Astrocyte of the hippocampus (primary cell): ENCODE results near the gene AIPL1.

ENCODE experiments used
- DNase-seq: peaks from one replicate; pipeline ENCODE4 v3.0.0; 2011; ENCODE audit warnings: low read depth, low spot score

AIPL1 gene

DNA sequence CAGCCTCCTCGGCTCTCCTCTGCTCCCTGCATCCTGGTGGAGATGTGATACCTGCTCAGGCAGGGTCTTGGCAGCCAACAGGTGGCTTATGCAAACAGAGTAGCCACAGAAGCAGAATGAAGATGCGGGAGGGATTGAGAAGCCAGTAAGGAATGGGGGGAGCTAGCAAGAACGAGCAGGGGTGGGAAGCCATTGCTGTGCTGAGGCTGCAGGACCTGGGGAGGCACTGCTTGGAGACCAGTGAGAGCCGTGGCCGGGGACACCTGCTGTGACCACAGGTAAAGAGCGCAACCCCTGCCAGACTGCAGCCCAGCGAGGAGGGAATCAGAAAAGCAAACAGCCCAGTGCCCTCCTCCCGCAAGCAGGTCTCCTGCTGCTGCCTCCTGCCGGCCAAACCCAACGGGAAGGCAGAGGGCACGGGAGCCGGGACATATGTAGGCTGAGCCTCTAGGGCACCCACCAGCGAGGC lies 14.7 kb downstream of the AIPL1 start:
- DNase-seq = peak; percentile 33

DNA sequence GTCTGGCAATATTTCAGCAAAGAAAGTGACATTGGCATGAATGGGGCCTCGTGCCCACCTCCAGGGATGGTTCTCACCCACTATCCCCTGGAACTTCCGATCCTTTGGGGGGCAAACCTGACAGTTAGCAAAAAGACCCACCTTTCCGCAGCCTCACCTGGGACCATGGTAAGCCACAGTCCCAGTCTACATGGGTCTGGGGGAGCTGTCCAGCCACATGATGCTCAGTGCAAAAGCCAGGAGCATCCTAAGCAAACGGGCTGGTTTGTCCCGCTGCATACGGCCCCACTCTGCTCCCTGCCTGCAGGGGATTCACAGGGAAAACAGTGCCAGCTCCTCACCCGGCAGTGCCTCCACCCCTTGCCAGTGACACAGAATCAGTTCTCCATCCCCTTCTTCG lies 19.3 kb downstream of the AIPL1 start:
- no peak for DNase-seq

DNA sequence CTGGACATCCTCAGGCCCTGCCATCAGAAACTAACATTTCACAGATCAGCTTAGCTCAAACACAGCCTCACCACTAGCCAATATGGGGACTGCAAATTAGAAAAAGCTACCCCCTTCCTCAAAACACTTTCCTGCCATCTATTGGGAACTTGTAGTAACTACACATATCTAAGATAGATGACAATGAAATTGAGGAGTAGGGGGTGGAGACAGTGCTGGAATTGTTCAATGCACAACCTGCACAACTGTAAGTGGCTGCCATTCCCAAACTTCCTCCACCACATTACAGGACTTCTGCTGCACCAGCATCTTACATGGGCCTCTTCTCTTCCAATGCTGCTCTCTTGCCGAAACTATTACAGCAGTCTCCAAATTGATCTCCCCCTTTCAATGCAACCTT lies 21.9 kb downstream of the AIPL1 start:
- peak; percentile 77 for DNase-seq

DNA sequence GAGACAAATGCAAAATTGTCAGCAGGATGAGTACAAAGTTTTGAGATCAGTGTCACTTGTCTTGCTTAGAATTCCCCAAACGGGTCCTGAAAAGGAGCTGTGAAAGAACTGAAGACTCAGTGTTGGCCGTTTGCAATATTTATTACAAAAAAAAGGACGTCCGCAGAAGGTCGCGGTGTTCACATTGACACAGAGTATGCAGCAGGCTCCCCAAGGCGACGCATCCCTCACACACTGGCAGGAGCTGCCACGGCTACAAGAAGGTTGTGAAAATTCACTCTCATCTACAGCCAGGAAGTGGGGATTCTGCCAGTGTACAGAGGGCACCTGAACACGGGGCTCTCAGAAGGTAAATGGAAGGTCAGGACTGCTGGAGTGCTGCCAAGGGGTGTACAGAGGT lies 26.2 kb downstream of the AIPL1 start:
- no peak for DNase-seq

DNA sequence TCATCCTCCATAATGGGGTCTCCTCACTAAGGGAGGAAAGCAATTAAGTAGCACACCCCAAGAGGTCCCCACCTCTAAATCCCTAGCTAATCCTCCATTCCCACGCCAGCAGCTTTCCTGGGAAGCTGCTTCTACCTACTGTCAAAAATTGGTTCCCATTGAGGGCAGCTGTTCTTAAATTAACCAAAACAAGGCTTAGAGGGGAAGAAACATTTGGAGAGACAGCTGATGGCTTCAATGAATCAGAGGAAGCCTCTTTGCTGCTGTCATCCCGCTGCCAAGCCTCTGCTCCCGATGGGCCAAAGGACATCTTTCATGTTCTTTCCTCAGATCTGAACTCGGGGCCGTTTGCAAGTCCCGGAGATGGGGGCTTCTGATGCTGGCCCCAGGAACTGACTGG lies 26.6 kb downstream of the AIPL1 start:
- DNase-seq = no peak

DNA sequence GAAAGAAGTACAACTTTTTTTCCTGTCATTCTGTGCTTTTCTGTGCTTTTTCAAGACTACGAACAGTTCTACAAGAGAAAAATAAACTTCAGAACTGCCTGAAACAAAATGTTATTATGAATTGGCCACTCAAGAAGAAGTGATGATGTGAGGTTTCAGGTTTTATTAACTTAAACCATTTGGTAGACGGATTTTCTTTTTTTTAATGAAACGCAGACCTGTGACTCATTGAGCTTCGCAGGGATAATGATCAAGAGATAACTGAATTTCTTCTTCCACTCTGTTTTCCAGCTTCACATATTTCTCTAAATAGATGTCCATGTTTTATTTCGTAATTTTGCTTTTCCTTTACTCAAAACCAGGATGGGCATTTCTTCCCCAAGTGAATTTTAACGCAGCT lies 32.7 kb downstream of the AIPL1 start:
- no peak for DNase-seq

DNA sequence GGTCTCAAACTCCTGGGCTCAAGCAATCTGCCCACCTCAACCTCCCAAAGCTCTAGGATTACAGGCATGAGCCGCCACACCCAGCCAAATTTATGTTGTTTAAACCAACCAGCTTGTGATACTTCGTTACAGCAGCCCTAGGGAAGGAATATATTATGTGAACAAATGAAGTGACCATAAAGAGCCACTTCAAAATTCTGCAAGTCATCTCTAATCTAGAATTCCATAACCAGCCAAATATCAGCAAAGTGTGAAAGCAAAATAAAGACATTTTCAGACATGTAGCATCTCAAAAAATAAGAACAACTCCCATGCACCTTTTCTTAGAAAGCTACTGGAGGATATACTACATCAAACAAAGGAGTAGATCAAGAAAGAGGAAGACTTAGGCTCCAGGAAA lies 36.0 kb downstream of the AIPL1 start:
- DNase-seq = no peak

DNA sequence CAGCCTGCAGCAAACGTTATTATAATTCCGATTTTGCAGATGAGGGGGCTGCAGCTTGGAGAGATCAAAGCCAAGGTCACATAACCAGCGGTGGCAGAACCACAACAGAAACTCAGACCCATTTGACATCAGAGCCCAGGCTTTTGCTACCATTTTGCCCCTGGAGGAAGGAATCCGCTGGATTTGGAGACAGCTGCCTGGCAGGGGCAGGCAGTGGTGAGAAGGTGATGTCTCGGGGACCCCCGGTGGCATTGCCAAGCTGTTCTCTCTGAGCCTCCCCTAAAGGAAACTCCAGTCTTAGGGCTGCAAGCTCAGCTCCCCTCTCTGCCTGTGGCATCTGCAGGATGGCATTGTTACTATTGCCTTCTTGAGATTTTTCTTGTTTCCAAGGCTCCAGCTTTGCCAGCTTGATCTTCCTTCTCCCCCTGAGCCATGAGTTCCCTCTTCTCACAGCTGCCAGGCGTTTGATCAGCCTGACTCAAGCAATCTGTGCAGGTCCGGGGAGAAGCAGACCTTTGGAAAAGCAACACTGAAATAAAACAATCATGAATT lies 40.8 kb downstream of the AIPL1 start:
- no peak for DNase-seq

DNA sequence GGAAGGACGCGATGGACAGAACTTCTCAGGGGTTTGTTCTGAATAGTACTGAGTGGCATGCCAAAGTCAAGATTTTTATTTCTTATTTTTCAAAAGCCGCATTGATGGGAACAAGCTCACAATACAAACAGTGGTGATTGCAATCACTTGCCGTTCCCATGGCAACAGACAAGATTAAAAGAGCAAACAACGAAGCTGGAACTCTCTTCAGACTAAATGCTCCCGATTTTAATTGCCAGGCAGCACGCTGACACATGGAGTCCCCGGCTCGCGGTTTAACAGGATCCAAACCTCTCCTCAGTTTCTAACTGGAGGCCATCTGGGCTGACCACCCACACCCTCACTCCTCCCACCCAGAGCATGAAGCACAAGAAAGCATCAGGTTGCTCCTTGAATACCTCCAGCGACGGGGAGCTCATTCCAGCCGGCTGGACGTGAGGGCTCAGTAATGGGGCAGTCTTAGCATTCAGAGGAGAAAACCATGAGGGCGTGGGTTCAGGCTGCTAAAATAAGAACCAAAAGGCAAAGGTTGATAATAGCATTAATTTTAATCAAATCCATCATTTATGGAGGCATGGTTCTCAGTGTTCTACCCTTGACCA lies 41.5 kb downstream of the AIPL1 start:
- DNase-seq = peak; percentile 53

DNA sequence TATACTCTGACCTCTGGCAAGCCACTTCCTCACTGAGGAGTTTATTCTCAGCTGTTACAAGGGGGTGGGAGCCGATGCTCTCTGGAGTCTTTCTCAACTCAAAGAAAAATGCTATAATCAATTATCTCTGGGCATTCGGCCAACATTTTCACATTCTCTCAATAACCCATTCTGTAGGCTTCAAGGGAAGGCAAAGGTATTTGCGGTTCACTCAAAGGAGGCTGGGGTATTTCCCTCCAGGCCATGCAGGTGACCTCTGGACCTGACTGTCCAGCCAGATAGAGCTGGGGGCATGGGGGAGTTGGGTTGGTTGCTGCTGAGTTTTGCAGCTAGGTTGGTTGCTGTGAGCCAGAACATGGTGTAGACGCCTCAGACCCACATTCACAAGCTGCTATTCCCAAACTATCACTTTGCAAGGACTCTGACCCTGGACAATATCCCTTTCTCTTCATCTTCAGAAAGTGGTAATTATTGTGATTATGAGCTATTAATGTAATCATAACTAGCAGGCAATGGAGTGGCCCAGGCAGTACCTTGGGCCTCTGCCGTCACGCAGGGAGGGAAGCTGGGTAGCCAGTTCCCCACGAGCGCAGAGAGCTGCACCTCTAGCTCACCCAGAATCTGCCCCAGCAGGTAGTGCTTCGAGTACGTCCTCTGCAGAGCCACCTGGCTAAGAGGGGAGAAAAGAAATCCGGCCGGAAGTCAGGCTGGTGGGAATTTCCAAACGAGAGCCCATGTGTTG lies 42.1 kb downstream of the AIPL1 start:
- DNase-seq = peak; percentile 33

DNA sequence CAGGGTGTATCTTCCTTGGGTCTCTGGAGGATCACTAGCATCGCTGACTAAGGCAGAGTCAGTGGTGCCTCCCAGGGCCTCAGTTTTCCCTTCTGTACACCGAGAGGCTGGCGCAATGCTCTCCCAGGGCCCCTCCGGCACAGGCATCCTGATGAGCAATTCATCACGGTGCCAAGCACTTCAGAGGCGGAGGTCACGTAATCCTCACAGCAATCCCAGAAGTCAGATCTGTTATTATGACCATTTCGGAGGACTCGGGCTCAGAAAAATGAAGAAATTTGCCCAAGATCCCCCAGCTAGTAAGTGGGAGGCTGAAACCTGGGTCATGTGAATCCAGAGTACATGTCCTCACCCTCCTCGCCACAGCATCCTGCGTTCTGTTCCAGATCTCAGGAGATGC lies 46.5 kb downstream of the AIPL1 start:
- DNase-seq = no peak

DNA sequence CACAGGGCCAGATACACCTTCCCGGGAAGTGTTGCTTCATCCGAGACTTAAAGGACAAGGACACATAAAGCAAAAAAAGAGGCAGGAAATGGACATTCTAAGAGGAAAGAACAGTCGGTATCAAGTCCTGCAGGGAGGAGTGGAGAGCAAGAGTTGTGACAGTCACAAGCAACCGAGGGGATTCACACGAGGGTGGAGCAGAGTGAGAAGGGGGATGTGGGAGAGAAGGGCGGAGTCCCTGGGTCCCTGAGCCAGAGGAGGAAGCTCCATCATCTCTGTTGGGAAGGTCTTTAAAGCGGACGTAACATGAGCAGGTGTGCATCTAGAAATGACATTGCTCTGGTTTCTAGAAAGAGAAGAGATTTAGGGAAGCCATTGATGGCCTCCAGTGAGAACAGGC lies 47.1 kb downstream of the AIPL1 start:
- no peak for DNase-seq

DNA sequence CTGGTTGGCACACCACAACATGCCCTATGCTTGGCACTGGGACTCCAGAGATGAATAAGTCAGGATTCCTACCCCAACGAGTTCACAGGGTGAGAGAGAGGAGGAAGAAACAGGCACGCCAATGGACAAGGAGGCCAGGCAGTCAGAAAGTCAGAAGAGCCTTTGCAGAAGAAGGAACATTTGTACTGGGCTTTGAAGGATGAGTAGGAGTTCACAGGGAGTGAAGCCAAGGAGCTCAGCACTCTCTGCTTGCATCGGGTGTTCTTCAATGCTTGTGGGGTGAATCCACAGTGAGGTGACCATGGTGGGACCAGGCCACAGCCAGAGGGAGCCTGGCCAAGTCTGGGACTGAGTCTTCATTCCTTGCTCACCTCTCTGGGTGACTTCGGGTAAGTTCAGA lies 47.5 kb downstream of the AIPL1 start:
- DNase-seq = no peak

DNA sequence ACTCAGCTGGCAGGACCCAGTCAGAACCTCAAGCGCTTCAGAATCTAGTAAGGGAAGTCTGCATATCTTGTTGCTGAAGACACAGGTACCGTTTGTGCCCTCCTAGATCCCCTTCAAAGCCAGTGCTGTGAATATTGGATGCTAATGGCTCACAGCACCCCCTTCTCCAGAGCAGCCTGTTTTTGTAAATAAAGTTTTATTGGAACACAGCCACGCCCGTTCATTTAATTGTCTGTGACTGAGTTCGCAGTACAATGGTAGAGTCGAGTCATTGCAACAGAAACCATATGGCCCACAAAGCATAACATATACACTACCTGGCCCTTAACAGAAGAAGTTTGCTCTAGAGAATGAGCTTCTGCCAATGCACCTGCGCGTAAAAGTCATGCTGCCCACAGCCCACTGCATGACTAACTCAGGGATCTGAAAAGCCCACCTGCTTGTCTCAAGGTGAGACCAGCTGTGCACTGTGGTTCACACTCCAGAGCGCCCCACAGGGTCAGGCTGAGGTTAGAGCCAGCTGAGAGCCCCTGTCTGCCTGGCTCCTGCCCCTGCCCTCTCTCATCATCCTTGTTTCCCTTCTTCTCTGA lies 48.8 kb downstream of the AIPL1 start:
- no peak for DNase-seq

DNA sequence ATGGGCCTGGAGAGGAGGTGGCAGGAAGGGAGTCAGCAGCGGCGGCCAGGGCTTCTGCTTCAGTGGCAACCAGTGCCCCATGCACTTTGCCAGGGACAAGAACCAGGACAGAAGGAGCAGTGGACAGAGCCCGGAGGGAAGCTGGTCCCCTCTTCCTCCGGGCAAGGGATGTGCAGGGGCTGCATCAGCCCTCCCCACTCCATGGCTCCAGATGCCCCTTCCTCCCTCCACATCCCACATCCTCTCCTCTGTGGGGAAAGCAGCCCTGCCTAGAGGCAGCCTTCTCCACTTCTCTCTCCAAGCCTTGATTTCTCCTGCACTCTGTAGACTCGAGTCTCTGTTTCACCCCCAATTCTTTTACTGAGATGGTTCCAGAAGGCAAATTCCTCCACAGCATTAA lies 50.4 kb downstream of the AIPL1 start:
- no peak for DNase-seq

DNA sequence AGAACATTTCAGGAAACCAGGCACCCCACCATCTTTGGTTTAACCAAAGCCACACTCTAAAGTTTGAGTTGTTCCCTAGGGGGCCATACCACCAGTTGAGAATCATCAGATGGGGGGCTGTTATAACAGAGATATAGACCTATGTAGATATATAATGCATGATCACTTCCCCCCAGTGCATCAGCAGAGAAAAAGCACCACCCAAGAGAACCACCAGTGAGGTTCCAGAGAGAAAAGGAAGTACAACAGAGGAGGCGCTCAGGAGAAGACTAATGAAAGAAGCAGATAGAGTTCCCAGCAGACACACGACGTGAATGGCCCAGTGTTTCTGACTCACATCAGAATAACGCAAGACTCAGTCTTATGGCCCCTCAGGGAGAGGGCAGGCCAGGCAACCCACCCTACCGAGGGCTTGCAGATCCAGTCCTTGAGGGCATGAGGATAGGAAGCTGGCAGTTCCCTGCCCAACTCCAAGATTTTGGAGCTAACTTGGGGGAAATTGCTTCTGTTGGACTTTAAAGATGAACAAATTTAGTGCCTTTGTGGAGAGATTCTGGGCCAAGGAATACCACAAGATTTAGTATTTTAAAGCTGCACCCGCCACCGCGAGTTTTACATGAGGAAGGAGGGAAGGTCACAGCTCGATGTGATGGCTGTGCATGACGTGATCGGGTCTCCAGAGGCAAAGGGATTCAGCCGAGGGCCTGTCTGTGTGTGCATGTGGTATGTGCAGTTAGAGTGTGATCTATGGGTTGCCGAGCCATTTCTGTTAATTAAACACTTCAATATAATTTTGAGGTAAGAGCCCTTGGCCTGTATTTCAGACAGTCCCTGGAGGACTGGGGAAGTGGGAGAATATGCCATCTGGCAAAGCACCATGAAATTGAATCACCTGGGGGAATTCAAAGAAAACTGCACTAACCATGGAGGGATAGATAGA lies 53.1 kb downstream of the AIPL1 start:
- no peak for DNase-seq

DNA sequence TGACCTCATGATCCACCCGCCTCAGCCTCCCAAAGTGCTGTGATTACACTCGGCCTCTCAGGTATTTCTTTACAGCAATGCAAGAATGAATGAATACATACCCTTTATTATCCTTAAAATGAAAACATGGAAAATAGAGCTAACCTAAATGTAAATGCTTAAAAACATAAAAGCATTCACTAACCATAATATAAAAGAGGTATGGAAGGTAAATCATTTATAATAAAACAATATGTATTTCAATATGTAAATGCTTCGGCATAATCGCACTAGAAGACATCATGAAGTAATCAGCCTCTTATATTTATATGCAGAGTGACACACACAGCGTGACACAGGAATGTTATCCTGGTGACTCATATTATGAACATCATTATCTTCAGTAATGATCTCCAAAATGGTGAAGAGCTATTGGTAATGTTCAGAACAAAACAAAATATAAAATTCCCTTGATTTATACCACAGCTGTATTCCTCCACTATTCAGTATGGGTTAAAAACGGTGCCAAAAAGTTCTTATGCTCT lies 53.9 kb downstream of the AIPL1 start:
- no peak for DNase-seq

DNA sequence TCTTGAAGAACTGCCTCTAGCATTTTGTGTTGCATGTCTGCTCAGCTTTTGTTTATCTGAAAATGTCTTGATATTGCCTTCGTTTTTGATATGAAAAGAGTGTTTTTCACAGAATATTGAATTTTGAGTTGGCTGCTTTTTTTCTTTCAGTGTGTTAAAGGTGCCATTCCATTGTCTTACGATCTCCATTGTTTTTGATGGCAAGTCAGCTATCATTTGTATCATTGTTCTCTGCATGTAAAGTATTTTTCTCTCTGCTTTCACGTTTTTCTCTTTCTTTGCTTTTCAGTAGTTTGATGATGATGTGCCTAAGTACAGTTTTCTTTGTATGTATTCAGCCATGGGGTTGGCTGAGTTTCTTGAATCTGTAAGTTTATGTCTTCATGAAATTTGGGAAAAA lies 57.0 kb downstream of the AIPL1 start:
- DNase-seq = no peak

DNA sequence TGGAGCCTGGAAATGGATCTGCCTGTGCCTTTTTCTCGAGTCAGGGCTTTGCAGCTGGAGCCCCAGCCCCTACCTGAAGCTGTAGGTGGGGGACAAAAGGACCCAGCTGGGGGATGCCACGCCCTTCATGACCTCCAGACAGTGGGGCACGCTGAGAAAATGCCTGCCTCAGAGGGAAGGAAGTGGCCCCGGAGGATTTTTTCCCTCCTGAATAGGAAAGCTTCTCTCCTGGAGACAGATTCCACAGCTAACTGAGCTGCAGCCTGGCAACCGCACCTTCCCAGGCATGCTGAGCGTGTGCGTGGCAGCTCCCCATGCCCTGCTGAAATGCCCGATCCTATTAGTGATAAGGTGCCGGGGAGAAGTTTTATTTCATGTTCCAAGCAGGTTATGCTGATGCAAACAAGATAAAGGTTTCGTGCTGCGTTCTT lies 58.0 kb downstream of the AIPL1 start:
- DNase-seq = peak; percentile 42

DNA sequence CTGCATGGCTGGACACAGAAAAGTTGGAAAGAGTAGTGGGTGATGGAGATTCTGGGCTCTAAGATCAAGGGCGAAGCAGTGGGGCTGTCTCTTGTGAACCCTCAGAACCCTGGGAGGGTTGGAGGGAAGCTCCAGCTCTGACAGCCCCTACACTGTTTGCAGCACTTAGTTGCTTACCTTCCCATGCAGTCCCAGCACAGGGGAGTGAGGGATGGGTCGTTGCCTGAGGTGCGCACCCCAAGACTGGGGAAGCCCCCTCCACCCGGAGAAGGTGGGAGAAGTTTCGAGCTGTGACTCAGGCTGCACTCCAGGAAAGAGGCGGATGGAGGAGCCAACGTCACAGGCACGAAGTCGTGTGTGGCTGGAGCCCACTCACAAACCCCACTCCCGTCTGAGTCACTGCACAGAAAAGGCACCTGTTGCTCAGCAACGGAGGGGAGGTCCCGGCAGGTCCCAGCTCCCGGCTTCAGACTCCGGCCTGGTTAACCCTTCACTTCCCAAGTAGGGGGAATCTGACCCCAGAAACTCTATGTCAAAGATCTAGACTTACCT lies 60.1 kb downstream of the AIPL1 start:
- DNase-seq = peak; percentile 89

DNA sequence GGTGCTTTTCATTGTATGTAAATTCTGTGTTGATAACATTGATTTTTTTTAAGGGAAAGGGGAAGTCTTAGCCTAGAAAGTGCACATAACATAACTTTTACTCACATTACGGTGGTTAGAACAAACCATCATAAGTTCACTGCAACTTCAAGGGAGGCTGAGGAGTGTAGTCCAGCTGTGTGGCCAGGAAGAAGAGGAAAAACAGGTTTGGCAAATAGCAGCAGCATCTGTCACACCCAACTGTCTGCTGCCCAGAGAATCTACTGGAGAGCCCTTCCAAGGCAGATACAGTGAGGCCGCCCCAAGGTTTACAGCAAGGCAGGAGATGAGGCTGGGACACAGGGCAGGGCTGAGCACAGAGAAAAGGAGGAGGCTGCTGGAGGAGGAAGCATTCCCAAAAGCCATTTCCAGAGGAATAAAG lies 60.6 kb downstream of the AIPL1 start:
- DNase-seq = peak; percentile 22
